ENCODE results near the gene ROBO1.

DNA sequence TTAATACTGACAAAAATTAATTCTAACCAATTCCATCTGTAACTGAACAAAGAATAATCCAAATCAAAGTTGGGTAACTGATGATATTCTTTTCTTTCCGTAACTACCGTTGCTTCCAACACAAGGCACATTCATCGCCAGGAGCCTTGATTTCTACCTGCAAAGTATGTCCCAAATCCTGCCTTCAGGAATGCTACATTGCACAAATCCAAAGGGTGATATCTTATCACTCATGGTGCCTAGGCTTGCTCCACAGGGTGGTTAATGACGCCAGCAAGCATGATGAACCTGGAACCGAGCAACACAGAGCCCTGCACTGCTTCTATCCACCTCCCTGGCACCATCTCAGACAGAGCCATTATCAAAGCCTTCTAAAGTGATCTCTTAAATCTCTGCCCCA is 772.7 kb downstream of the ROBO1 start:
- TF ChIP-seq TARDBP (IDR thresholded peaks at IDR 0.05) (no peak), ARNT (IDR thresholded peaks at IDR 0.05) (no peak), SP1 (IDR thresholded peaks at IDR 0.05) (no peak), FOXM1 (IDR thresholded peaks at IDR 0.05; ENCODE audit: borderline replicate concordance) (no peak)
- TF ChIP-seq, protein P1, sequence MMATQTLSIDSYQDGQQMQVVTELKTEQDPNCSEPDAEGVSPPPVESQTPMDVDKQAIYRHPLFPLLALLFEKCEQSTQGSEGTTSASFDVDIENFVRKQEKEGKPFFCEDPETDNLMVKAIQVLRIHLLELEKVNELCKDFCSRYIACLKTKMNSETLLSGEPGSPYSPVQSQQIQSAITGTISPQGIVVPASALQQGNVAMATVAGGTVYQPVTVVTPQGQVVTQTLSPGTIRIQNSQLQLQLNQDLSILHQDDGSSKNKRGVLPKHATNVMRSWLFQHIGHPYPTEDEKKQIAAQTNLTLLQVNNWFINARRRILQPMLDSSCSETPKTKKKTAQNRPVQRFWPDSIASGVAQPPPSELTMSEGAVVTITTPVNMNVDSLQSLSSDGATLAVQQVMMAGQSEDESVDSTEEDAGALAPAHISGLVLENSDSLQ (IDR thresholded peaks at IDR 0.05), result no peak
